ENCODE measurements around the gene SCN1A. TPM values are rescaled to one million over a fixed set of nuclear protein-coding genes. Genes with fewer than 3 reads are reported as not detected.

Gene SCN1A
- polyA plus RNA-seq, 3 donors, result not detected

DNA sequence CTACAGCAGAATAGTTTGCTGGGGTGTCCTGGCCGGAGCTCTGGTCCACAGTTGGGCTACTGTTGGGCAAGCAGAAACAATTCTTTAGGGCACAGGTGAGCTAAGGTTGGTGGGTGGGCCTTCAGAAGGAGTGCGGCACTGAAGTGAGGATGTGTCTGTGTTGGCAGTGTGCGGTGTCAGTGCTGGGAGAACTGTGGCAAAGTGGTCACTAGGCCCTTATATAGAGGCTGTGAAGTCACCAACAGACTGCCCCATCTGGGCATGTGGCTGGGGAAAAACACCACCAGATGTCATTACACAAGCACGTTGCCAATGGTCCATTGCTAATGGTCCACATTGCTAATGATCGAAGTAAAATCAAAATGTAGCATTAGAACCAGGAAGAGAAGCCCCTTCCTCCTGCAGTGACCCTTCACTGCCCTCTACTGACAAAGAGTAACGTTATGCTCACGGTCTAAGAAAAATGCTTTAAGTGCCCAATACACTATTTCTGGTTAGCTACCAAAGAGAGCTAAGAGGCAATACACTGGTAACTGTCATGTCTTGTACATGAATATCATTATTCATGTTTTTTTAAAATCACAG, 21.3 kb downstream of the SCN1A start:
- Histone ChIP-seq H3K27me3 (ENCODE audit: control insufficient read depth in 2 of 2, insufficient read depth in 2 of 2, low read length in 2 of 2) (no peaks in the 10 kb centered on the region), H3K4me2 (replicated peaks; ENCODE audit: extremely low read depth, low read length, poor library complexity, severe bottlenecking) (no peak overlapping the region), H3K79me2 (ENCODE audit: insufficient read depth, low read length) (no peaks in the 10 kb centered on the region), H2AFZ (ENCODE audit: insufficient read depth, low read depth, low read length, poor library complexity, severe bottlenecking) (peak overlapping the region; percentile 55), H4K20me1 (ENCODE audit: insufficient read depth, low read length) (no peaks in the 10 kb centered on the region), H3K9me3 (replicated peaks in 1 of 2; ENCODE audit: control insufficient read depth in 1 of 2, insufficient read depth in 1 of 2, low read length in 2 of 2) (no peaks in the 10 kb centered on the region), H3K9ac (ENCODE audit: insufficient read depth, low read length, poor library complexity, severe bottlenecking) (no peak overlapping the region), H3K36me3 (replicated peaks in 1 of 2; ENCODE audit: control insufficient read depth in 1 of 2, insufficient read depth in 2 of 2, low read length in 2 of 2) (no peaks in the 10 kb centered on the region), H3K27ac (ENCODE audit: low read depth in 1 of 2, low read length in 2 of 2) (no peak overlapping the region), H3K4me3 (replicated peaks in 1 of 3; ENCODE audit: low read depth in 2 of 3, low read length in 3 of 3) (no peak overlapping the region), H3K4me1 (ENCODE audit: control insufficient read depth in 1 of 2, insufficient read depth in 2 of 2, low read length in 2 of 2) (no peaks in the 10 kb centered on the region)
- no peaks in the 10 kb centered on the region for H3K4me1 Mint-ChIP-seq
- DNase-seq, result peak; percentile 38 to 47 (median 42)
- TF ChIP-seq, protein P1, sequence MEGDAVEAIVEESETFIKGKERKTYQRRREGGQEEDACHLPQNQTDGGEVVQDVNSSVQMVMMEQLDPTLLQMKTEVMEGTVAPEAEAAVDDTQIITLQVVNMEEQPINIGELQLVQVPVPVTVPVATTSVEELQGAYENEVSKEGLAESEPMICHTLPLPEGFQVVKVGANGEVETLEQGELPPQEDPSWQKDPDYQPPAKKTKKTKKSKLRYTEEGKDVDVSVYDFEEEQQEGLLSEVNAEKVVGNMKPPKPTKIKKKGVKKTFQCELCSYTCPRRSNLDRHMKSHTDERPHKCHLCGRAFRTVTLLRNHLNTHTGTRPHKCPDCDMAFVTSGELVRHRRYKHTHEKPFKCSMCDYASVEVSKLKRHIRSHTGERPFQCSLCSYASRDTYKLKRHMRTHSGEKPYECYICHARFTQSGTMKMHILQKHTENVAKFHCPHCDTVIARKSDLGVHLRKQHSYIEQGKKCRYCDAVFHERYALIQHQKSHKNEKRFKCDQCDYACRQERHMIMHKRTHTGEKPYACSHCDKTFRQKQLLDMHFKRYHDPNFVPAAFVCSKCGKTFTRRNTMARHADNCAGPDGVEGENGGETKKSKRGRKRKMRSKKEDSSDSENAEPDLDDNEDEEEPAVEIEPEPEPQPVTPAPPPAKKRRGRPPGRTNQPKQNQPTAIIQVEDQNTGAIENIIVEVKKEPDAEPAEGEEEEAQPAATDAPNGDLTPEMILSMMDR (IDR thresholded peaks at IDR 0.05), result peak; percentile 73
- WGBS (ENCODE audit: insufficient coverage), result 54% methylated on average over 6 of the region's 7 CpGs
- H3K36me3 Mint-ChIP-seq, result no peaks in the 10 kb centered on the region
- H3K4me3 Mint-ChIP-seq, result no peak overlapping the region
- intact Hi-C loops (cut with micrococcal nuclease), result loop anchor here in 1 of 2 donors (10.0 kb wide), 1 partner anchor 152 kb away; the partner anchor contains the start of gene TTC21B
- H3K27me3 Mint-ChIP-seq (ENCODE audit: low read depth in 3 of 3), result peaks cover 0 to 3% (median 2%) of the 10 kb centered on the region in 3 donors
- H3K9me3 Mint-ChIP-seq, result peaks cover 0 to 4% (median 0%) of the 10 kb centered on the region in 7 donors
- H3K27ac Mint-ChIP-seq, result peak overlapping the region in 2 of 7 donors; percentile 41 to 73

DNA sequence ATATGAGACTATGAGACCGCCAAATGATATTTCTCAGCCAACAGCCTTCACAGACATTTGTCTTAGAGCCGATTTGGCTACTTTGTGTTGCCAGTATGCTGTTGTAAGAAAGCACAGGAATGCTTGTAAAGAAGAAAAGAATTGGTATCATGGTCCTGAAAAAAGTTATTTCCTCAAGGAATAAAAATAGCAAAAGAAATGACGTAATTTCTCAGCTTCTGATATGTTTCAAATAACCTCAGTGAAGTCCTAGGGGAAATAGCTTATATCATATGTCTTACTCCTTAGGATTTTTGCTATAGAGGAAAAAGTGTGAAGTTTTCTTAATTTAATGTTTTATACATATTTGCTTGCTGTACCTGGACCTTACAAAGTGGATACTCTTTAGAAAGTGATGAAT, 23.0 kb downstream of the SCN1A start:
- no peaks in the 10 kb centered on the region for H3K27me3 ChIP-seq (ENCODE audit: control insufficient read depth in 2 of 2, insufficient read depth in 2 of 2, low read length in 2 of 2)
- intact Hi-C loops (cut with micrococcal nuclease), result loop anchor here in 1 of 2 donors (10.0 kb wide), 1 partner anchor 150 kb away; the partner anchor contains the start of gene TTC21B
- no peaks in the 10 kb centered on the region for H3K9me3 ChIP-seq (replicated peaks in 1 of 2; ENCODE audit: control insufficient read depth in 1 of 2, insufficient read depth in 1 of 2, low read length in 2 of 2)
- H3K4me3 Mint-ChIP-seq, result no peak overlapping the region
- WGBS (ENCODE audit: insufficient coverage), result no CpG with 5 or more reads among the region's 3 CpGs
- H3K27ac ChIP-seq (ENCODE audit: low read depth in 1 of 2, low read length in 2 of 2), result no peak overlapping the region
- no peaks in the 10 kb centered on the region for H4K20me1 ChIP-seq (ENCODE audit: insufficient read depth, low read length)
- TF ChIP-seq, protein P1 (IDR thresholded peaks at IDR 0.05), result no peak
- no peaks in the 10 kb centered on the region for H3K79me2 ChIP-seq (ENCODE audit: insufficient read depth, low read length)
- no peaks in the 10 kb centered on the region for H3K4me1 ChIP-seq (ENCODE audit: control insufficient read depth in 1 of 2, insufficient read depth in 2 of 2, low read length in 2 of 2)
- H2AFZ ChIP-seq (ENCODE audit: insufficient read depth, low read depth, low read length, poor library complexity, severe bottlenecking), result no peak overlapping the region
- H3K4me3 ChIP-seq (replicated peaks in 1 of 3; ENCODE audit: low read depth in 2 of 3, low read length in 3 of 3), result no peak overlapping the region
- no peak overlapping the region for H3K9ac ChIP-seq (ENCODE audit: insufficient read depth, low read length, poor library complexity, severe bottlenecking)
- no peak for DNase-seq
- no peaks in the 10 kb centered on the region for H3K36me3 Mint-ChIP-seq
- no peaks in the 10 kb centered on the region for H3K36me3 ChIP-seq (replicated peaks in 1 of 2; ENCODE audit: control insufficient read depth in 1 of 2, insufficient read depth in 2 of 2, low read length in 2 of 2)
- no peaks in the 10 kb centered on the region for H3K4me1 Mint-ChIP-seq
- H3K4me2 ChIP-seq (replicated peaks; ENCODE audit: extremely low read depth, low read length, poor library complexity, severe bottlenecking), result no peak overlapping the region
- H3K9me3 Mint-ChIP-seq, result peaks cover 0 to 6% (median 0%) of the 10 kb centered on the region in 7 donors
- no peak overlapping the region for H3K27ac Mint-ChIP-seq
- H3K27me3 Mint-ChIP-seq (ENCODE audit: low read depth in 3 of 3), result peaks cover 0 to 3% (median 0%) of the 10 kb centered on the region in 3 donors

Data from CD14-positive monocyte (primary cell).